Lower leg skin (tissue), 3 donors: ENCODE measurements around the gene THSD4.

Experiments used
- POLR2A ChIP-seq, 2 donors: fragments of 450-650 bp; IDR thresholded peaks; one replicate each; pipeline ENCODE4 v1.6.1; 2016 to 2017; ENCODE audit warnings: antibody characterized with exemption in 2 of 2, mild to moderate bottlenecking in 1 of 2, moderate library complexity in 1 of 2
- TF ChIP-seq, protein P1 (sequence below), 3 donors: fragments of 450-650 bp; IDR thresholded peaks; one replicate each; pipeline ENCODE4 v1.5.1; 2016; ENCODE audit warnings: antibody characterized with exemption in 3 of 3, mild to moderate bottlenecking in 3 of 3, moderate library complexity in 2 of 3

DNA sequence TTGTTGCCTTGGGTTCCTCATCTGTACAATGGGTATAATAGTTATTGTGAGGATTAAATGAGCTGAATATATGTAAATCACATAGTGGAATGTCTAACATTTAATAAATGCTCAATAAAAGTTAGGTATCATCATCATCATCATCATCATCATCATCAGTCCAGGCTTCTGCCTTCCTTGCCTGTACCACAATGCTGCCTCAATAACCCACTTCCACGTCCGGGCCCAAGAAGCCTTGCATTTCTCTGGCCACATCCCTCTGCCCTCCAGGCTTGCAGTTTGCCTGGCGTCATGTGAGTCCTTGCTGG lies 137.4 kb downstream of the THSD4 start:
- TF ChIP-seq, protein P1, sequence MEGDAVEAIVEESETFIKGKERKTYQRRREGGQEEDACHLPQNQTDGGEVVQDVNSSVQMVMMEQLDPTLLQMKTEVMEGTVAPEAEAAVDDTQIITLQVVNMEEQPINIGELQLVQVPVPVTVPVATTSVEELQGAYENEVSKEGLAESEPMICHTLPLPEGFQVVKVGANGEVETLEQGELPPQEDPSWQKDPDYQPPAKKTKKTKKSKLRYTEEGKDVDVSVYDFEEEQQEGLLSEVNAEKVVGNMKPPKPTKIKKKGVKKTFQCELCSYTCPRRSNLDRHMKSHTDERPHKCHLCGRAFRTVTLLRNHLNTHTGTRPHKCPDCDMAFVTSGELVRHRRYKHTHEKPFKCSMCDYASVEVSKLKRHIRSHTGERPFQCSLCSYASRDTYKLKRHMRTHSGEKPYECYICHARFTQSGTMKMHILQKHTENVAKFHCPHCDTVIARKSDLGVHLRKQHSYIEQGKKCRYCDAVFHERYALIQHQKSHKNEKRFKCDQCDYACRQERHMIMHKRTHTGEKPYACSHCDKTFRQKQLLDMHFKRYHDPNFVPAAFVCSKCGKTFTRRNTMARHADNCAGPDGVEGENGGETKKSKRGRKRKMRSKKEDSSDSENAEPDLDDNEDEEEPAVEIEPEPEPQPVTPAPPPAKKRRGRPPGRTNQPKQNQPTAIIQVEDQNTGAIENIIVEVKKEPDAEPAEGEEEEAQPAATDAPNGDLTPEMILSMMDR (IDR thresholded peaks at IDR 0.05) = no peak
- no peak for TF ChIP-seq POLR2A (IDR thresholded peaks at IDR 0.05)
